GM10248 (cell line): ENCODE results near the gene ROR2.
A peak's percentile ranks its signal among the peaks of the same experiment; 100 is the strongest.

ENCODE experiments used
- CTCF ChIA-PET: fragments of 300-600 bp; sonication (Branson Sonifier 250); formaldehyde crosslinking; extraction: SDS; loops from one replicate; lab custom pipeline; 2021; ENCODE audit warnings: antibody characterized with exemption; lab: Yijun Ruan, JAX
- POLR2A ChIA-PET: fragments of 350-650 bp; sonication (Branson Sonifier 250); formaldehyde crosslinking; extraction: SDS; loops from one replicate; lab custom pipeline; 2020; ENCODE audit warnings: antibody characterized with exemption; lab: Yijun Ruan, JAX
- DNase-seq: peaks from one replicate; pipeline ENCODE4 v3.0.0; 2012; ENCODE audit errors: extremely low spot score
- TF ChIP-seq, protein P1 (sequence below): IDR thresholded peaks from 2 replicates; pipeline ENCODE4 v1.5.1; 2012; ENCODE audit warnings: mild to moderate bottlenecking, low read depth; ENCODE audit errors: extremely low read depth, missing control alignments, control extremely low read depth

ROR2 gene

DNA sequence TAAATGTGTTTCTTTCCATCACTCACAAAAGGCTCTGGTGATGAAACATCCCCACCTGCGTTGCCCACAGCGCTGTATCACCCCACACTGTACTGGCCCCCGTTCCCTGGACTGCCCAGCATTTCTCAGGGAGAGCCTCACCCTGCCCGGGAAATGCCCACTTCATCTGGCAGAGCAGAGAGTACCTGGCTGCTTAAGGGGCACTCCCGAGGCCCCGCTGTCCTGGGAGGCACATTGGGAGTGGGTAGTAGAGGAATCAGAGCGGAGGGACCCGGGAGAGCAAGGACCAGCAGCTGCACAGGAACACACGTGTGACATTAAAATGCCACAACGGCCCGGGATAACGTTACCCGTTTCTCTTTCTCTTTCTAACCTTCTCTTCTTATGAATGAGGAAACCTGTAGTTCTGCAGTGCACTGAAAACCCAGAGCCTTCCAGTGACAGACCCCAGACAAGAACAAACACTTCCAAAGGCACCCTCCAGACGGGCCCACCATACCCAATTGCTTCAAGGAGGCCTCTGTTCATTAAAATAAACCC is 110.0 kb downstream of the ROR2 start:
- CTCF ChIA-PET: no interaction called here
- TF ChIP-seq, protein P1, sequence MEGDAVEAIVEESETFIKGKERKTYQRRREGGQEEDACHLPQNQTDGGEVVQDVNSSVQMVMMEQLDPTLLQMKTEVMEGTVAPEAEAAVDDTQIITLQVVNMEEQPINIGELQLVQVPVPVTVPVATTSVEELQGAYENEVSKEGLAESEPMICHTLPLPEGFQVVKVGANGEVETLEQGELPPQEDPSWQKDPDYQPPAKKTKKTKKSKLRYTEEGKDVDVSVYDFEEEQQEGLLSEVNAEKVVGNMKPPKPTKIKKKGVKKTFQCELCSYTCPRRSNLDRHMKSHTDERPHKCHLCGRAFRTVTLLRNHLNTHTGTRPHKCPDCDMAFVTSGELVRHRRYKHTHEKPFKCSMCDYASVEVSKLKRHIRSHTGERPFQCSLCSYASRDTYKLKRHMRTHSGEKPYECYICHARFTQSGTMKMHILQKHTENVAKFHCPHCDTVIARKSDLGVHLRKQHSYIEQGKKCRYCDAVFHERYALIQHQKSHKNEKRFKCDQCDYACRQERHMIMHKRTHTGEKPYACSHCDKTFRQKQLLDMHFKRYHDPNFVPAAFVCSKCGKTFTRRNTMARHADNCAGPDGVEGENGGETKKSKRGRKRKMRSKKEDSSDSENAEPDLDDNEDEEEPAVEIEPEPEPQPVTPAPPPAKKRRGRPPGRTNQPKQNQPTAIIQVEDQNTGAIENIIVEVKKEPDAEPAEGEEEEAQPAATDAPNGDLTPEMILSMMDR: no peak
- POLR2A ChIA-PET: no interaction called here
- DNase-seq: peak; percentile 43

DNA sequence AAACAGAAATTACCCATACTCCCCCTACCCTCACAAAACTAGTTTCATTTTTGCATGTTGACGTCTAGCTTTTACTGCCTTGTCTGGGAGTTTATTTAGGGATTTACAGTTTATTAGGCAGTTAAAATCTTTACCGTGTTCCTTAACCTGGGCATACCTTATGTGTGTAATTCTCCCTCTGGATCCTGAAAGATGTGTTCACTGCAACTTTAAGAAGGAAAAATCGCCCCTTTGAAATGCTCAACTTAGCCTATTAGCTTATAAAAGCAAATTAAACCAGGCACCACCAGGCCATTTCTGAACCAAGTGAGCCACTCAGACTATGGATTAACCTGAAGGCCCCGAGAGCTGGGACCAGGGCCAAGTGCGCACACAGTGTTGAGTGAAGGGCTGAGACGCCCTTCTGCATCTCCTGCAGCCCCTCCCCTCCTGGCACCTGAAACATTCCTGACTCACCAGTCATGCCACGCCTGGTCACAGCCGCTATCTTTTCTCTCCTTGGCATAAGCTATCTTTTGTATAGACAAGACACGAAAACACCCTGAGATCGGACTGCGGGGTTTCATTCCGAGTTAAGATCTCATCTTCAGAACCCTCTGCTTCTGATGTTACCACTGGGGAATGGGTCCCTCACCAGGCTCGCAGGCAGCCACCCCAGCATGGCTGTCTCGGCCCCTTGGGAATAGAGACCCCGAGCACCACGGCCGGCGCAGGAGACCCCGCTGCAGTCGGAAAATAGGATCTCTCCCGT is 111.9 kb downstream of the ROR2 start:
- POLR2A ChIA-PET: no interaction called here
- DNase-seq: no peak
- TF ChIP-seq, protein P1: no peak
- CTCF ChIA-PET: interaction anchor here (1.6 kb wide), 1 partner anchor 8 kb away, joined by 4 read pairs; no protein-coding TSS in a partner anchor

DNA sequence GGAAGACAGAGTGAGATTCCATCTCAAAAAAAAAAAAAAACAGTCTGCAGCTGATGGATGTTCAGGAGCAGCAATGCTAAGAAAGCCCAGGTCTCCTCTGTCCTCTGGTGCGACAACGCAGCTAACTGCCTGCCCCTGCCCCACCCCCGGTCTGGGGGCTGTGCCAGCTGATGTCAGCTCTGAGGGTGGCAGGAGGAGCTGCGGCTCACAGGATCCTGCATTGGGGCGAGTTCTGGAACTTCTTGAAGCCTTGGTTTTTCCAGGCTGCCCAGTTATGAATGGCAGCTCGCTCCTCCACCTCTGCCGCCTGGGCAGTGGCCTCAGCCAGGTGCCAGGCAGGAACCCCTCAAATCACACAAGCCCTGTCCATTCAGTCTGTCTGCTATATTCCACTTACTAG is 113.5 kb downstream of the ROR2 start:
- CTCF ChIA-PET: interaction anchor here (1.1 to 1.6 kb wide), 2 partner anchors 38 to 63 kb away, joined by 3 read pairs; no protein-coding TSS in a partner anchor
- DNase-seq: no peak
- TF ChIP-seq, protein P1: no peak
- POLR2A ChIA-PET: no interaction called here

DNA sequence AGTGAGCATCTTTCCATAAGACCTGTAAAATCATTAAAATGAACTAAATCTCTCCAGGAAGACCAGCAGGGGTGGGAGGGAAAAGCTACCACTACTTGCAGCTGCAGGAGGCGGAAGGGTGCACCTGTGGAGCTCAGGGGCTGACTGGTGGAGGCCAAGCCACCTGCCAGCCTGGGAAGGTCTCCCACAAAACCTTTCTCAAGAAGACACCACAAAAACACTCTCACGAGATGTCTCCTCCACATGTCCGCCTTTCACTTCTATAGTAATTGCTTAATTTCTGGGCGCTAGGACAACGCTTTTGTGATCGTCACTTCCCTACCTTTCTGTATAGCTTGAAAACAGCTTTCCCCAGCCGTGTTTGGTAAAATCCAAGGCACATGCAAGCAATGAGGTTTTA is 114.4 kb downstream of the ROR2 start:
- DNase-seq: no peak
- TF ChIP-seq, protein P1: no peak
- CTCF ChIA-PET: no interaction called here
- POLR2A ChIA-PET: interaction anchor here (0.6 kb wide), 1 partner anchor 10 kb away, joined by 3 read pairs; no protein-coding TSS in a partner anchor

DNA sequence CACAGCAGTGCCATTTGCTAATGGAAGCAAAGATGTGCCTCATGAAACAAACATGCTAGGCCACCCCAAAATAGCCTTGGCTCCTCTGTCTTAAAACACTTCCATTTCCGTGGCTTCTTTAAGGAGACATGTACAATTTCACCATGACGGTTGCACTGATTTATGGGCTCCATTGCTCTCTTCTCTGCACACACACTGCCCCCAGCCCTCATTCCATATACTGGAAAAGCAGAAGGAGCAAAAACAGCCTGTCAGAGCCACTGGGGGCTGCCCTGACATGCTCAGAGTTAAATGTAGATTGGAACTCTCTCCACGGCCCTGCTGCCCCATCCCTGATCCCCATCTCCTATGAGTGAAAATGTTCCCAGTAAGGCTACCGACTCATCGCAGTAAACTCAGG is 114.8 kb downstream of the ROR2 start:
- ChIA-PET POLR2A (interaction anchor here (0.6 kb wide), 1 partner anchor 11 kb away, joined by 3 read pairs; no protein-coding TSS in a partner anchor), CTCF (no interaction called here)
- TF ChIP-seq, protein P1: no peak
- DNase-seq: no peak

DNA sequence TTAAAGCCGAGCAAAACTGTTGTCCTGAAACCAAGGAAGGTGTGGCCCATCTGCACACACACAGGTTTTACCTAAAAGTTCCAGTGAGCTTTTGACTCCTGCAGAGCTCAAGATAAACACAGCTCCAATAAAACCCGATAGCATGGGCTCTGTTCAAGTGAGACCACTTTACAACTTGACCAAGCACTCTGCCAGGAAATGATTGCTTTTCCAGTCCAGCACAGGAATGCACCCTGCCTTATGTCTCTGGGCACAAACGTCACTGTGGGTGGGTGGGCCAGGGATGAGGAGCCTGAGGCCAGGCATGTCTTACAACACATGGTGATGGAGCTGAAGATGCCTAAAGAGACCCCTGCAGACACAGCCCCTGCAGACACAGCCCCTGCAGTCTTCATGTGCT is 115.3 kb downstream of the ROR2 start:
- ChIA-PET CTCF (no interaction called here), POLR2A (no interaction called here)
- DNase-seq: no peak
- TF ChIP-seq, protein P1: no peak
